Left ventricle myocardium inferior (tissue), 1 donor: Measurements from ENCODE around the gene ZCCHC7. TPM values are rescaled to one million over a fixed set of nuclear protein-coding genes. Genes with fewer than 3 reads are reported as not detected.
"Not testable (repeated sequence)": the region's sequence is repeated elsewhere in the genome, so short reads cannot be mapped to it uniquely, and the experiment has no call there.

Experiments
- DNase-seq: peaks from one replicate; pipeline ENCODE4 v3.0.0-alpha.2; 2020
- H3K27ac ChIP-seq: fragments of 200-600 bp; replicated peaks from 2 replicates; pipeline ENCODE4 v1.8.0; 2021
- H3K27me3 ChIP-seq: fragments of 200-600 bp; 2 replicates; pipeline ENCODE4 v1.8.0; 2021; ENCODE audit warnings: low read depth
- H3K36me3 ChIP-seq: fragments of 200-600 bp; 2 replicates; pipeline ENCODE4 v1.8.0; 2021
- H3K4me1 ChIP-seq: fragments of 200-600 bp; 2 replicates; pipeline ENCODE4 v1.8.0; 2021
- H3K4me3 ChIP-seq: fragments of 200-600 bp; 2 replicates; pipeline ENCODE4 v1.8.0; 2021; ENCODE audit warnings: mild to moderate bottlenecking, moderate library complexity
- H3K9me3 ChIP-seq: fragments of 200-600 bp; replicated peaks from 2 replicates; pipeline ENCODE4 v1.8.0; 2021
- CTCF ChIP-seq: fragments of 200-600 bp; IDR thresholded peaks from 2 replicates; pipeline ENCODE4 v1.8.0; 2021; ENCODE audit warnings: antibody characterized with exemption, mild to moderate bottlenecking, borderline replicate concordance
- intact Hi-C: fragments of 100-400 bp; cut with micrococcal nuclease; formaldehyde crosslinking; loops from one replicate; pipeline ENCODE4 v1.11.0; 2022
- total RNA-seq: library from RNA; stranded (reverse); fragmentation: NEBNext Ultra II Directional; extraction: Animal tissue kit (Norgen Biotek cat#: 25700); gene quantifications from one replicate; pipeline ENCODE4 v1.2.1, GENCODE V29; 2021
- donor health status: DM: no; HTN: yes; CAD: no; lungs with severe emphysema.

ZCCHC7 gene
- total RNA-seq, 1 donor from 2014 or later, result 8.1 TPM

GRCh38 chr9:37083654-37084053 lies 36.7 kb upstream of the ZCCHC7 start:
- Histone ChIP-seq H3K36me3 (peaks cover 22% of the 10 kb centered on the region), H3K27me3 (no peaks in the 10 kb centered on the region), H3K4me1 (peaks cover 43% of the 10 kb centered on the region), H3K9me3 (peaks cover 4% of the 10 kb centered on the region), H3K27ac (no peak overlapping the region), H3K4me3 (no peak overlapping the region)
- intact Hi-C loops, result no loop called here
- no peak for TF ChIP-seq CTCF
- DNase-seq, result no peak

- peaks cover 26% of the 10 kb centered on the region for H3K36me3 ChIP-seq
- H3K4me3 ChIP-seq, result no peak overlapping the region
- H3K9me3 ChIP-seq, result no peaks in the 10 kb centered on the region
- no peaks in the 10 kb centered on the region for H3K27me3 ChIP-seq
- no peak for TF ChIP-seq CTCF
- DNase-seq, result no peak
- peaks cover 32% of the 10 kb centered on the region for H3K4me1 ChIP-seq
- H3K27ac ChIP-seq, result no peak overlapping the region
- intact Hi-C loops, result no loop called here
Observed at GRCh38 chr9:37085233-37085632, 35.1 kb upstream of the ZCCHC7 start.

GRCh38 chr9:37092714-37093295 lies 27.6 kb upstream of the ZCCHC7 start:
- H3K4me3 ChIP-seq, intact Hi-C loops: not testable (repeated sequence)

GRCh38 chr9:37094751-37095150 lies 25.6 kb upstream of the ZCCHC7 start:
- no peak for TF ChIP-seq CTCF
- Histone ChIP-seq H3K4me1 (no peaks in the 10 kb centered on the region), H3K27me3 (no peaks in the 10 kb centered on the region), H3K36me3 (no peaks in the 10 kb centered on the region), H3K27ac (no peak overlapping the region), H3K4me3 (no peak overlapping the region), H3K9me3 (no peaks in the 10 kb centered on the region)
- no peak for DNase-seq
- intact Hi-C loops, result no loop called here

More at GRCh38 chr9:37092714-37093295, 27.6 kb upstream of the ZCCHC7 start:
- DNase-seq, H3K27ac ChIP-seq, H3K4me1 ChIP-seq, H3K27me3 ChIP-seq, H3K9me3 ChIP-seq: not testable (repeated sequence)
- H3K36me3 ChIP-seq, result peaks cover 13% of the 10 kb centered on the region

GRCh38 chr9:37096628-37097027 lies 23.7 kb upstream of the ZCCHC7 start:
- Histone ChIP-seq H3K36me3 (no peaks in the 10 kb centered on the region), H3K9me3 (no peaks in the 10 kb centered on the region), H3K27ac (no peak overlapping the region), H3K27me3 (no peaks in the 10 kb centered on the region), H3K4me1 (no peaks in the 10 kb centered on the region), H3K4me3 (no peak overlapping the region)
- intact Hi-C loops, result no loop called here
- no peak for DNase-seq
- TF ChIP-seq CTCF, result no peak

GRCh38 chr9:37097294-37097693 lies 23.1 kb upstream of the ZCCHC7 start:
- TF ChIP-seq CTCF, result no peak
- DNase-seq, result no peak
- no peak overlapping the region for H3K4me3 ChIP-seq
- peaks cover 2% of the 10 kb centered on the region for H3K27me3 ChIP-seq
- H3K4me1 ChIP-seq, result no peaks in the 10 kb centered on the region
- H3K27ac ChIP-seq, result no peak overlapping the region
- intact Hi-C loops, result no loop called here
- H3K9me3 ChIP-seq, result no peaks in the 10 kb centered on the region
- H3K36me3 ChIP-seq, result no peaks in the 10 kb centered on the region
